ENCODE results near the gene ALDH1L1.

Gene ALDH1L1

GRCh38 chr3:126113733-126114442 lies 66.5 kb downstream of the ALDH1L1 start:
- no peaks in the 10 kb centered on the region for H3K36me3 ChIP-seq (ENCODE audit: insufficient read depth, low read length)
- H2AFZ ChIP-seq (ENCODE audit: low read depth, low read length), result no peak overlapping the region
- no peak overlapping the region for H3K4me3 ChIP-seq (ENCODE audit: low read length)
- H3K4me1 ChIP-seq (ENCODE audit: insufficient read depth, low read length), result peaks cover 8% of the 10 kb centered on the region
- H3K27me3 ChIP-seq (ENCODE audit: insufficient read depth, low read length), result peaks cover 4% of the 10 kb centered on the region
- H3K9me3 ChIP-seq (ENCODE audit: low read length), result peaks cover 2% of the 10 kb centered on the region

GRCh38 chr3:126113238-126113555 lies 67.2 kb downstream of the ALDH1L1 start:
- no peak overlapping the region for H2AFZ ChIP-seq (ENCODE audit: low read depth, low read length)
- peaks cover 15% of the 10 kb centered on the region for H3K4me1 ChIP-seq (ENCODE audit: insufficient read depth, low read length)
- H3K36me3 ChIP-seq (ENCODE audit: insufficient read depth, low read length), result no peaks in the 10 kb centered on the region
- H3K9me3 ChIP-seq (ENCODE audit: low read length), result no peaks in the 10 kb centered on the region
- H3K4me3 ChIP-seq (ENCODE audit: low read length), result no peak overlapping the region
- no peaks in the 10 kb centered on the region for H3K27me3 ChIP-seq (ENCODE audit: insufficient read depth, low read length)

- H3K36me3 ChIP-seq (ENCODE audit: insufficient read depth, low read length), result no peaks in the 10 kb centered on the region
These were observed 67.7 kb downstream of the ALDH1L1 start for GRCh38 chr3:126112531-126113237.

GRCh38 chr3:126111566-126112475 lies 68.6 kb downstream of the ALDH1L1 start:
- H3K27me3 ChIP-seq (ENCODE audit: insufficient read depth, low read length), result no peaks in the 10 kb centered on the region
- peaks cover 22% of the 10 kb centered on the region for H3K4me1 ChIP-seq (ENCODE audit: insufficient read depth, low read length)
- no peak overlapping the region for H3K4me3 ChIP-seq (ENCODE audit: low read length)
- H2AFZ ChIP-seq (ENCODE audit: low read depth, low read length), result no peak overlapping the region
- no peaks in the 10 kb centered on the region for H3K36me3 ChIP-seq (ENCODE audit: insufficient read depth, low read length)
- no peaks in the 10 kb centered on the region for H3K9me3 ChIP-seq (ENCODE audit: low read length)

More at GRCh38 chr3:126112531-126113237, 67.7 kb downstream of the ALDH1L1 start:
- Histone ChIP-seq H3K4me3 (ENCODE audit: low read length) (no peak overlapping the region), H3K4me1 (ENCODE audit: insufficient read depth, low read length) (peaks cover 20% of the 10 kb centered on the region), H3K9me3 (ENCODE audit: low read length) (no peaks in the 10 kb centered on the region), H2AFZ (ENCODE audit: low read depth, low read length) (no peak overlapping the region), H3K27me3 (ENCODE audit: insufficient read depth, low read length) (no peaks in the 10 kb centered on the region)

GRCh38 chr3:126111126-126111551 lies 69.2 kb downstream of the ALDH1L1 start:
- no peaks in the 10 kb centered on the region for H3K36me3 ChIP-seq (ENCODE audit: insufficient read depth, low read length)
- peaks cover 22% of the 10 kb centered on the region for H3K4me1 ChIP-seq (ENCODE audit: insufficient read depth, low read length)
- no peak overlapping the region for H3K4me3 ChIP-seq (ENCODE audit: low read length)
- H3K9me3 ChIP-seq (ENCODE audit: low read length), result no peaks in the 10 kb centered on the region
- H3K27me3 ChIP-seq (ENCODE audit: insufficient read depth, low read length), result no peaks in the 10 kb centered on the region
- no peak overlapping the region for H2AFZ ChIP-seq (ENCODE audit: low read depth, low read length)

- Histone ChIP-seq H3K4me1 (ENCODE audit: insufficient read depth, low read length) (peaks cover 22% of the 10 kb centered on the region), H3K9me3 (ENCODE audit: low read length) (no peaks in the 10 kb centered on the region), H3K36me3 (ENCODE audit: insufficient read depth, low read length) (no peaks in the 10 kb centered on the region), H3K27me3 (ENCODE audit: insufficient read depth, low read length) (no peaks in the 10 kb centered on the region), H3K4me3 (ENCODE audit: low read length) (no peak overlapping the region), H2AFZ (ENCODE audit: low read depth, low read length) (no peak overlapping the region)
These were observed 69.8 kb downstream of the ALDH1L1 start for GRCh38 chr3:126110431-126111125.

GRCh38 chr3:126109880-126110235 lies 70.5 kb downstream of the ALDH1L1 start:
- H3K36me3 ChIP-seq (ENCODE audit: insufficient read depth, low read length), result no peaks in the 10 kb centered on the region
- H3K27me3 ChIP-seq (ENCODE audit: insufficient read depth, low read length), result no peaks in the 10 kb centered on the region
- H2AFZ ChIP-seq (ENCODE audit: low read depth, low read length), result no peak overlapping the region
- H3K4me1 ChIP-seq (ENCODE audit: insufficient read depth, low read length), result peaks cover 22% of the 10 kb centered on the region
- no peaks in the 10 kb centered on the region for H3K9me3 ChIP-seq (ENCODE audit: low read length)
- H3K4me3 ChIP-seq (ENCODE audit: low read length), result no peak overlapping the region

GRCh38 chr3:126109146-126109879 lies 71.1 kb downstream of the ALDH1L1 start:
- Histone ChIP-seq H3K9me3 (ENCODE audit: low read length) (no peaks in the 10 kb centered on the region), H3K27me3 (ENCODE audit: insufficient read depth, low read length) (no peaks in the 10 kb centered on the region), H2AFZ (ENCODE audit: low read depth, low read length) (no peak overlapping the region), H3K4me3 (ENCODE audit: low read length) (no peak overlapping the region), H3K36me3 (ENCODE audit: insufficient read depth, low read length) (no peaks in the 10 kb centered on the region), H3K4me1 (ENCODE audit: insufficient read depth, low read length) (peaks cover 22% of the 10 kb centered on the region)

GRCh38 chr3:126108676-126109050 lies 71.7 kb downstream of the ALDH1L1 start:
- Histone ChIP-seq H3K4me1 (ENCODE audit: insufficient read depth, low read length) (peaks cover 22% of the 10 kb centered on the region), H3K4me3 (ENCODE audit: low read length) (no peak overlapping the region), H3K27me3 (ENCODE audit: insufficient read depth, low read length) (no peaks in the 10 kb centered on the region), H3K9me3 (ENCODE audit: low read length) (no peaks in the 10 kb centered on the region), H2AFZ (ENCODE audit: low read depth, low read length) (no peak overlapping the region), H3K36me3 (ENCODE audit: insufficient read depth, low read length) (no peaks in the 10 kb centered on the region)

- Histone ChIP-seq H3K4me3 (ENCODE audit: low read length) (no peak overlapping the region), H3K9me3 (ENCODE audit: low read length) (no peaks in the 10 kb centered on the region), H3K4me1 (ENCODE audit: insufficient read depth, low read length) (peaks cover 21% of the 10 kb centered on the region), H3K36me3 (ENCODE audit: insufficient read depth, low read length) (no peaks in the 10 kb centered on the region), H3K27me3 (ENCODE audit: insufficient read depth, low read length) (no peaks in the 10 kb centered on the region), H2AFZ (ENCODE audit: low read depth, low read length) (no peak overlapping the region)
These were observed 72.3 kb downstream of the ALDH1L1 start for GRCh38 chr3:126107957-126108675.

GRCh38 chr3:126107203-126107939 lies 73.0 kb downstream of the ALDH1L1 start:
- Histone ChIP-seq H3K27me3 (ENCODE audit: insufficient read depth, low read length) (no peaks in the 10 kb centered on the region), H3K36me3 (ENCODE audit: insufficient read depth, low read length) (no peaks in the 10 kb centered on the region), H2AFZ (ENCODE audit: low read depth, low read length) (no peak overlapping the region), H3K9me3 (ENCODE audit: low read length) (no peaks in the 10 kb centered on the region), H3K4me1 (ENCODE audit: insufficient read depth, low read length) (peaks cover 16% of the 10 kb centered on the region), H3K4me3 (ENCODE audit: low read length) (no peak overlapping the region)
